Measurements from ENCODE around the gene CRTC1.

DNA sequence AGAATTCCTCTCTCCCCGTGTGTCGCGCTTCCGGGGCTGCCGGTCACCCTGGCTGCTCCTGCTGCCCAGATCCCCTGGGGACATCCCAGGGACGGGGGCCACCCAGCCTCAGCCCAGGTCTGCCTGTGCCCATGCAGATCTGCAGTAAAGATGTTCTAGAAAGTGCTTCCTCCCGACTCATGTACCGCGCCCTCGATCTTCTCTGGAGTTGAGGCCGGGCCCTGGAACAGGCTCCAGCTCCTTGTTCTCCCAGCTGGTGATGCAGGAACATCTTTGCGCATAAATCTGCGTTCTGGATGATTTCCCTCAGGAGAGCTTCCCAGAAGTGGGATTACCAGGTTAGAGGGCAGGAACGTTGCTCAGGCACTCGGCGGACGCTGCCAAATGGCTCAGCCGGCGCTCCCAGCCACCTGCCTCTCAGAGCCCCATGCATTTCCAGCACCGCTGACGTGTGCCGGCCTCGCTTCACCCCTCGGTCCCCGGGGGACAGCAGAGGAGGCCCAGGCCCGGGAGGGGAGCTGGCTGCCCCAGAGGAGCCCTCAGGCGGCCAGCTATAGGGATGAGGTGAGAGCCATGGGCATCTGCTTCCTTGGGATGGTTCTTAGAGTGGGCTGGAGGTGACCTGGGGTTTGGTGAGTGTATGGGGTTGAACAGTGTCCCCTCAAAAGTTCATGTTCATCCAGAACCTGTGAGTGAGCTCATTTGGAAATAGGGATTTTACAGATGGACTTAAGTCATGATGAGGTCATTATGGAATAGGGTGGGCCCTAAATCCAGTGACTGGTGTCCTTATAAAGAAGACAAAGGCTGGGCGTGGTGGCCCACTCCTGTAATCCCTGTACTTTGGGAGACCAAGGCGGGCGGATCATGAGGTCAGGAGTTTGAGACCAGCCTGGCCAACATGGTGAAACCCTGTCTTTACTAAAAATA is 42.6 kb downstream of the CRTC1 start:
- TF ChIP-seq, protein P1, sequence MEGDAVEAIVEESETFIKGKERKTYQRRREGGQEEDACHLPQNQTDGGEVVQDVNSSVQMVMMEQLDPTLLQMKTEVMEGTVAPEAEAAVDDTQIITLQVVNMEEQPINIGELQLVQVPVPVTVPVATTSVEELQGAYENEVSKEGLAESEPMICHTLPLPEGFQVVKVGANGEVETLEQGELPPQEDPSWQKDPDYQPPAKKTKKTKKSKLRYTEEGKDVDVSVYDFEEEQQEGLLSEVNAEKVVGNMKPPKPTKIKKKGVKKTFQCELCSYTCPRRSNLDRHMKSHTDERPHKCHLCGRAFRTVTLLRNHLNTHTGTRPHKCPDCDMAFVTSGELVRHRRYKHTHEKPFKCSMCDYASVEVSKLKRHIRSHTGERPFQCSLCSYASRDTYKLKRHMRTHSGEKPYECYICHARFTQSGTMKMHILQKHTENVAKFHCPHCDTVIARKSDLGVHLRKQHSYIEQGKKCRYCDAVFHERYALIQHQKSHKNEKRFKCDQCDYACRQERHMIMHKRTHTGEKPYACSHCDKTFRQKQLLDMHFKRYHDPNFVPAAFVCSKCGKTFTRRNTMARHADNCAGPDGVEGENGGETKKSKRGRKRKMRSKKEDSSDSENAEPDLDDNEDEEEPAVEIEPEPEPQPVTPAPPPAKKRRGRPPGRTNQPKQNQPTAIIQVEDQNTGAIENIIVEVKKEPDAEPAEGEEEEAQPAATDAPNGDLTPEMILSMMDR (IDR thresholded peaks at IDR 0.05) = no peak
- TF ChIP-seq ZFX (IDR thresholded peaks at IDR 0.05; ENCODE audit: borderline replicate concordance) = no peak
